Thymus (tissue), 11 donors: ENCODE results near the gene KCNJ16. TPM values are rescaled to one million over a fixed set of nuclear protein-coding genes. Genes with fewer than 3 reads are reported as not detected.

Experiments
- DNase-seq, 9 donors: peaks; one replicate each; pipeline ENCODE4 v3.0.0-alpha.2; 2013; ENCODE audit warnings: low spot score in 9 of 9, low read depth in 6 of 9, missing footprints in 1 of 9
- H3K27ac ChIP-seq, 2 donors: one replicate each; pipeline ENCODE4 v1.5.1; 2013; ENCODE audit warnings: control low read depth in 1 of 2, low read depth in 1 of 2, low read length in 1 of 2, mild to moderate bottlenecking in 1 of 2, moderate library complexity in 1 of 2
- H3K27me3 ChIP-seq, 2 donors: one replicate each; pipeline ENCODE4 v1.5.1; 2013; ENCODE audit warnings: low read length in 1 of 2; ENCODE audit not compliant: control insufficient read depth in 2 of 2, insufficient read depth in 1 of 2
- H3K36me3 ChIP-seq, 2 donors: one replicate each; pipeline ENCODE4 v1.5.1; 2013; ENCODE audit warnings: low read length in 1 of 2, mild to moderate bottlenecking in 1 of 2, moderate library complexity in 1 of 2; ENCODE audit not compliant: control insufficient read depth in 2 of 2, insufficient read depth in 2 of 2
- H3K4me1 ChIP-seq, 2 donors: one replicate each; pipeline ENCODE4 v1.5.1; 2013; ENCODE audit warnings: low read length in 2 of 2; ENCODE audit not compliant: control insufficient read depth in 2 of 2, insufficient read depth in 2 of 2
- H3K4me3 ChIP-seq, 2 donors: one replicate each; pipeline ENCODE4 v1.5.1; 2013; ENCODE audit warnings: low read length in 2 of 2, control low read depth in 1 of 2, mild to moderate bottlenecking in 1 of 2
- H3K9me3 ChIP-seq, 2 donors: one replicate each; pipeline ENCODE4 v1.5.1; 2013; ENCODE audit warnings: low read length in 1 of 2, mild to moderate bottlenecking in 1 of 2; ENCODE audit not compliant: control insufficient read depth in 2 of 2, insufficient read depth in 1 of 2
- WGBS: extraction: QIAGEN DNeasy Blood & Tissue Kit; methylation state at CpG from one replicate; pipeline ENCODE4 v1.1.7; 2013; 5-methylcytosine and 5-hydroxymethylcytosine counted together
- polyA plus RNA-seq: library from polyadenylated mRNA; stranded (reverse); fragments of 200-250 nt; gene quantifications from one replicate; pipeline ENCODE4 v1.2.3, GENCODE V29; 2013
- total RNA-seq: library from RNA; stranded (reverse); fragments of 120-200 nt; gene quantifications from one replicate; pipeline ENCODE4 v1.2.4, GENCODE V29; 2013
- donor health status: healthy.

The KCNJ16 gene
- total and polyA plus RNA-seq, 2 donors, result 0.05 to 3.9 TPM

GRCh38 chr17:70073799-70074198 is 1.2 kb upstream of the KCNJ16 start:
- 78% methylated on average over 3 of the region's 3 CpGs for WGBS
- Histone ChIP-seq H3K27ac (no peak overlapping the region), H3K4me1 (no peaks in the 10 kb centered on the region), H3K27me3 (no peaks in the 10 kb centered on the region), H3K4me3 (no peak overlapping the region), H3K36me3 (no peaks in the 10 kb centered on the region), H3K9me3 (no peaks in the 10 kb centered on the region)
- DNase-seq, result no peak

DNA sequence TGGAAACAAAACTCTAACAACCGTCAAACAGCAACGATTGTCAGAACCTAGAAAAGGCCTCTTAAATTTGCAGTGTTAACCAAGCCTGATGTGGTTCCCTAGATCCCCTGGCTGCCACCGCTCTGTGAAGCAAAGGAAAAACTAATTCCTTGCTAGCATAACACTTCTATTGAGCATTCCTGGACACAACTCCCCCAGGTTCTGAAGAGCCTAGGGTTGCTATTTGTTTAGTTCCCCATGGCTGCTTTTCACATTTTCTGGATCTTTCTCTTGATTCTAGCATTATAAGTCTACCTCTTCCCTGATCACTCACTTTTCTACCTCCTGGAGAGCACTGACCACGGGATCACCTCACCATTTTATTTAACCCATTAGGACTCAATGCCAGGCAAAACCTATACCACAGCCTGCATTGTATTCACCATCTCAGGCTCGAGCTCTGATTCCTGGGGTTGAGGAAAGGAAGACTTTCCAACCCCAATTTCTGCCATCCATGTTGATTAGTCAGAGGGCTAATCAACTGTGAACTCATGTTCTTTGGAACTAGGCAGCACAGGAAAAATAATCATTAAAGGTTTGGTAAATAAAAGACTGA is 692 bp upstream of the KCNJ16 start:
- no peaks in the 10 kb centered on the region for H3K36me3 ChIP-seq
- 76% methylated on average over 5 of the region's 5 CpGs for WGBS

DNA sequence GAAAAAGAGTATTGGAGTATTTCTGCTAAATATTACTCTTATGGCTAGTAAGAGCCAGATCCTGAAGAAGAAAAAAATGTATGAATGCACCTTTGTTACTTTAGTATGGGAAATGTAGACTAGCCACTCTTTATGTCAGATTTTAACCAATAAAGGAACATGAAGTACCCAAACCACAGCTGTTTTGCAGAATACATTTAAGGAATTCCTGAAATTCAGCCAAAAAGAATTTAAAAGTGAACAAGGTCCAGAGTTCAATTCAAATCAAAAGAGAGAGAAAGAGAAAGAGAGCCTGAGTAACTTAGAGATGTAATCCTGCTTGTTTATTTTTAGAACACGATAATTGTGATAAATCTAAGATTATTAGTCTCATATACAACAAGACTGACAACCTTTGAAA is 1.2 kb downstream of the KCNJ16 start:
- WGBS, result 86% methylated on average over 1 of the region's 1 CpG
- no peak overlapping the region for H3K27ac ChIP-seq
- no peak overlapping the region for H3K4me3 ChIP-seq
- no peaks in the 10 kb centered on the region for H3K4me1 ChIP-seq
- no peaks in the 10 kb centered on the region for H3K27me3 ChIP-seq
- no peak for DNase-seq
- no peaks in the 10 kb centered on the region for H3K9me3 ChIP-seq
- no peaks in the 10 kb centered on the region for H3K36me3 ChIP-seq

More for the DNA sequence above, 692 bp upstream of the KCNJ16 start:
- DNase-seq, result no peak
- H3K9me3 ChIP-seq, result no peaks in the 10 kb centered on the region
- H3K4me3 ChIP-seq, result no peak overlapping the region
- no peaks in the 10 kb centered on the region for H3K4me1 ChIP-seq
- no peaks in the 10 kb centered on the region for H3K27me3 ChIP-seq
- H3K27ac ChIP-seq, result no peak overlapping the region

- no peaks in the 10 kb centered on the region for H3K9me3 ChIP-seq
- no peaks in the 10 kb centered on the region for H3K36me3 ChIP-seq
- no peaks in the 10 kb centered on the region for H3K27me3 ChIP-seq
- DNase-seq, result no peak
- 81% methylated on average over 3 of the region's 3 CpGs for WGBS
- H3K27ac ChIP-seq, result no peak overlapping the region
- H3K4me1 ChIP-seq, result no peaks in the 10 kb centered on the region
- H3K4me3 ChIP-seq, result no peak overlapping the region
These were observed 1.8 kb downstream of the KCNJ16 start for GRCh38 chr17:70076831-70077230.

GRCh38 chr17:70078549-70078948 is 3.5 kb downstream of the KCNJ16 start:
- no peak for DNase-seq
- no peak overlapping the region for H3K4me3 ChIP-seq
- H3K4me1 ChIP-seq, result no peaks in the 10 kb centered on the region
- 84% methylated on average over 4 of the region's 4 CpGs for WGBS
- no peaks in the 10 kb centered on the region for H3K36me3 ChIP-seq
- H3K27ac ChIP-seq, result no peak overlapping the region
- H3K27me3 ChIP-seq, result no peaks in the 10 kb centered on the region
- no peaks in the 10 kb centered on the region for H3K9me3 ChIP-seq

- 96% methylated on average over 3 of the region's 3 CpGs for WGBS
- H3K27ac ChIP-seq, result no peak overlapping the region
- no peaks in the 10 kb centered on the region for H3K9me3 ChIP-seq
- no peaks in the 10 kb centered on the region for H3K36me3 ChIP-seq
- no peaks in the 10 kb centered on the region for H3K4me1 ChIP-seq
- no peak overlapping the region for H3K4me3 ChIP-seq
- no peaks in the 10 kb centered on the region for H3K27me3 ChIP-seq
- DNase-seq, result no peak
These were observed 4.0 kb downstream of the KCNJ16 start for GRCh38 chr17:70078994-70079531.

DNA sequence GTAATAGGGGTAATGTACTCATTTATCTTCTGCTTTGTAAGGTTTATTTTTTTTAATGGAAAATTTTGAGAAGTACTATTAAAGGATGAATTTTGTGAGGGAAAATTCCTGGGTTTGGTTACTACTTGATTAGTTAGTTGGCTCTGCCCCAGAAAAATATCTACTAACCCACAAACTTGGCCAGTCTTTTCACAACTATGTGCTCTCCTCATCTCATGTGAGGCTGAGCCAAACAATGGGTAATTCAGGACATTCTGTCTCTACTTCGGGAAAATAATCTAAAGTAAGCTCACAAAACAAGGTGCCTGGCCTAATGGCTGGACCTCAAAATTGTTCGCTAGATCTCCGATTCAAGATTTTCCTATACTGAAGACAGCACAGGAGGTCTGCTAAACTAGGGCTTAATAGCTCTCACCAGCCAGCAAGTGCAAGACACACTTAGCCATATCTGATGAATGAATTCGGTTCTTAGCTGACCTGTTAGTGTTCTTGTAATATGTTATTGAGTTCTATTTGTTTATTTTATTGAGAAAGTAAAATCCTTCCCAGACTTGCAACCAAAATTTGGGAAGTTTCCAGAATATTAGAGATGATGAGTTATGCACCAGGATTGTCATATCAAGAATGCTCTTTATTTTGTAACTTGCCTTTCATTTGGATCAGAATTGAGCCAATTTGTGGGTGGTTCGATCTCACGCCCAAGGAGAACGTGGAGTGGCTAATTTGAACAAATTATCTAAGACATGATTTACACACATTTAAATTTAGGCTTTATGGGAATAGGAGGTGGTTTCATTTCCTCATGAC is 5.7 kb downstream of the KCNJ16 start:
- Histone ChIP-seq H3K4me3 (no peak overlapping the region), H3K27me3 (no peaks in the 10 kb centered on the region), H3K27ac (no peak overlapping the region), H3K9me3 (no peaks in the 10 kb centered on the region), H3K36me3 (no peaks in the 10 kb centered on the region), H3K4me1 (no peaks in the 10 kb centered on the region)
- WGBS, result 89% methylated on average over 7 of the region's 7 CpGs
- DNase-seq, result no peak

GRCh38 chr17:70081885-70082284 is 6.9 kb downstream of the KCNJ16 start:
- H3K36me3 ChIP-seq, result no peaks in the 10 kb centered on the region
- H3K9me3 ChIP-seq, result no peaks in the 10 kb centered on the region
- H3K4me1 ChIP-seq, result no peaks in the 10 kb centered on the region
- no peaks in the 10 kb centered on the region for H3K27me3 ChIP-seq
- WGBS, result 83% methylated on average over 1 of the region's 1 CpG
- DNase-seq, result no peak
- no peak overlapping the region for H3K4me3 ChIP-seq
- no peak overlapping the region for H3K27ac ChIP-seq

DNA sequence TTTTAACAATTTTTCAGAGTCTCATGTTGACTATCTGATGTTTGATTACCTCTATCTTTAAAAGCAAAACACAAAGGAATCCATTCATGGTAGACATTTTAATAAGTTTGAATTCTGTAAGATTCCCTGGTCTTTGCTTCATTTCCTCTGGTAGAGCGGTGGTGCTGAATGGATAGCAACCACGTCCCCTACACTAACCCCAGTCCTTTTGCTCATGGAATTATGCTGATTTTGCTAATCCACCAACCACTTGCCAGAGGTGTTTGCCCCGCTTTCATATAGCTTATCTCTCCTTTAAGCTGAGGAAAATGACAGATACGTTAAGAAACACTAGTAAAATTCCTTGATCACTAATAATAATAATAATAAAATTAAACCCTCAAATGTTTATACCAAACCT is 9.5 kb downstream of the KCNJ16 start:
- no peak overlapping the region for H3K4me3 ChIP-seq
- H3K27ac ChIP-seq, result no peak overlapping the region
- no peak for DNase-seq
- no peaks in the 10 kb centered on the region for H3K27me3 ChIP-seq
- 96% methylated on average over 4 of the region's 4 CpGs for WGBS
- H3K9me3 ChIP-seq, result no peaks in the 10 kb centered on the region
- no peaks in the 10 kb centered on the region for H3K4me1 ChIP-seq
- H3K36me3 ChIP-seq, result no peaks in the 10 kb centered on the region
